ENCODE results near the gene TRIM6.
"Not testable (repeated sequence)": the region's sequence is repeated elsewhere in the genome, so short reads cannot be mapped to it uniquely, and the experiment has no call there.

The TRIM6 gene

GRCh38 chr11:5596607-5597201, at the start of gene TRIM6:
Gene TRIM6, plus strand, starts transcription at chr11:5596637. Its CDS starts 261 bp downstream, at chr11:5596898.
- DNase-seq = peak; percentile 38

- no peak for DNase-seq
Observed at GRCh38 chr11:5547982-5548381, 48.5 kb upstream of the TRIM6 start.

DNA sequence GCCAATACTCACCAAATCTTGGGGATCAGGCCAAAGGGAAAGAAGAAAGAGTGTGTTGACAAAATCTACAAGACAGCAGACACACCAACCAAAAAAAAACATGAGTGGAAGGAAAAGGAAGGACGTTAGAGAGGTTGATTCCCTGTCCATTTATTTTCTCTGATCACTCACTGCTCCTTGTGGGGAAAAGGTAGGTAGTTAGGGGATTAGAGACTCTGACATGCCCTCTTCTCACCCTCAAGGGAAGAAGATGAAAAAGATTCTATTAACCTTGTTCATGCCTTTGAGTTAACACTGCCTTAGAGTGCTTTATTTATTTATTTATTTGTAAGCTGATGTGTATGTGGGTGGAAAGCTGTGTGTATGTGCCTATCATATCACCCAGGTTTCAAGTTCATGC, 48.0 kb upstream of the TRIM6 start, which contains the start of gene OR52H1:
OR52H1 (minus strand) TSS at position 101 of the 400 bp plus-strand sequence. CDS start 3,035 bp downstream, outside the sequence.
- no peak for DNase-seq

- peak; percentile 73 for DNase-seq
Observed at GRCh38 chr11:5550440-5551095, 45.9 kb upstream of the TRIM6 start.

DNA sequence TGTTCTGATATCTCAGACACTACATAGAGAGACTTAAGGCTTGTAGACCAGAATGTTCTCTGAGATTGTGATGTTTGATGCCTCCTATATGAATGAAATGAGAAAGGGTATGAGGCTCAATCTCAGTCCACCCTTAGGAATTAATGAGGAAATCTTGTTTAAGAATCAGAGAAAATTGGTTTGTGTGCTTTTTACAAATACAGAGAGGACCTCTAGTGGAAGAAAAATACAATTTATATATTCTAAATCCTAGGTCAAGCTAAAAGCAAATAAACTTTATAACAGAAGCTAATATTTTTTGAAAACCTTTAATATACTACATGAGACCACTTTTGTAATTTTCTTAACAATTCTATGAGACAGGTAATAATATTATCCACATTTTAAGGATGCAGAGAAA, 43.1 kb upstream of the TRIM6 start:
- DNase-seq = peak; percentile 24

DNA sequence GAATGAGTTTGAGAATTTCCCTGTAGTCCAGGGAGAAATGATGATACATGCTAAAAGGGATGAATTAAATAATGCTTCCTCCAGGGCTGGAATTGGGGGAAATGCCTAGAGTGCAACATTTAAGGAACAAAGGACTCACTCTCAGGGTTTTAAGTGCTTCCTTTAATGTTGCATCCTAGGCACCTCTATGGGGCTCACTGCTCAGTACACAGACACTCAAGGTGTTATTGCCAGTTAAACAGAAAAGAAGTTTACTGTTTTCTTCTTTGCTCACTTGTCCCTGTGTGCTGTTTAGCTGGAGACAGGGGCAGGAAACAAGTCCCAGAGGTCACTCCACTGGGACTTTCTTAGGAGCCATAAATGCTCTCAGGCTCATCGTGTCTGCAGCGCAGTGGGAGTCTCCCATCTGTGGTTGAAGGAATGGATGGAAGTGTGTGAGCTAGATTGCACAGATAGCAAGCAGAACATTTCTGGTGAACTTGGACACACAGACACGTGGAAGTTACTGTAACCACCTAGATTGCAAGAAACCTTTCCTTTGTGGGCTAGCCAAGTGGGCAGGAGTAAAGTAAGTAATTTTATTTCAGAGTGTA, 39.7 kb upstream of the TRIM6 start:
- DNase-seq = no peak

DNA sequence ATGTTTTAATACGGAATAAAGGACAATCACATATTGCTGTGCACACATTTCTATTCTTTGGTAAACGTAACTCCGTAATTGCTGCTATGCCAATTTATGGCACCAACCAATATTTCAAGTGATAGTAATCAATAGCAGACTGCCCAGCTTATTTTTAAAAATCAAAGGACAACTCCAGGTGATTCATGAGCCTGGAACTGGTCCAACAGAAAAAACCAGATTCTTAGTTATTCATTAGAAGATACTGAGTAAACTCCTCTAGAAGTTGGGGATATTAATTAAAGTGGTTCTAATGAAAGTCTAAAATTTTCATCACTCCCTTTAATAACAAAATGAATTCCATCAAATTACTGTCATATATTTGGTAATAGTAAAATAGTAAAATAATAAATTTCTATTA, 38.7 kb upstream of the TRIM6 start:
- no peak for DNase-seq

GRCh38 chr11:5564259-5565019, 32.0 kb upstream of the TRIM6 start:
- DNase-seq = peak; percentile 38

GRCh38 chr11:5574654-5575053, 21.8 kb upstream of the TRIM6 start:
- DNase-seq = no peak

DNA sequence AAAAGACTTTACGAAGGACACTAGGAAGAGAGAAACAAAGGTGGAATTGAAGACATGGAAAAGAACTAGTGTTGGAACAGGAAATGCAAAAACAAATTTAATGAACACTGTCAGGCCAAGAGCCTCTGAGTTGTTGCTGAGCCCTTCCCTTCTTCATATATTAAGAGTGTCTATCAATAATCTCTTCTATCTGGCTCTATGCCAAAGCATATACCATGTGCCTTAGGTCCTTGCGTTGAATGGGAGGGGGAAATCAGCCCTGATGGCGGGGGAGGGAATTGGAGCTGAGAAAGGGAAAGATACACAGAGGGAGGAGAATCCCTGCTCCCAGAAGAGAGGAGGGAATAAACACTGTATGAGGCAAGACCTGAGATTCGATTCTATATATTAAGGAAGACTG, 21.3 kb upstream of the TRIM6 start:
- no peak for DNase-seq

GRCh38 chr11:5577101-5577500, 19.3 kb upstream of the TRIM6 start:
- no peak for DNase-seq

- no peak for DNase-seq
Observed at GRCh38 chr11:5580577-5580976, 15.9 kb upstream of the TRIM6 start, which contains the start of gene OR52B6. Gene OR52B6, plus strand, starts transcription at chr11:5580877. Its CDS starts 0 bp downstream, at chr11:5580877.

DNA sequence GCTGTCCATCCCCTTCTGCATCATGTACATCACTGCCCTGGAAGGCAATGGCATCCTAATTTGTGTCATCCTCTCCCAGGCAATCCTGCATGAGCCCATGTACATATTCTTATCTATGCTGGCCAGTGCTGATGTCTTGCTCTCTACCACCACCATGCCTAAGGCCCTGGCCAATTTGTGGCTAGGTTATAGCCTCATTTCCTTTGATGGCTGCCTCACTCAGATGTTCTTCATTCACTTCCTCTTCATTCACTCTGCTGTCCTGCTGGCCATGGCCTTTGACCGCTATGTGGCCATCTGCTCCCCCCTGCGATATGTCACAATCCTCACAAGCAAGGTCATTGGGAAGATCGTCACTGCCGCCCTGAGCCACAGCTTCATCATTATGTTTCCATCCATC, 15.4 kb upstream of the TRIM6 start:
- no peak for DNase-seq

- DNase-seq = not testable (repeated sequence)
Observed at GRCh38 chr11:5584458-5584857, 12.0 kb upstream of the TRIM6 start.

DNA sequence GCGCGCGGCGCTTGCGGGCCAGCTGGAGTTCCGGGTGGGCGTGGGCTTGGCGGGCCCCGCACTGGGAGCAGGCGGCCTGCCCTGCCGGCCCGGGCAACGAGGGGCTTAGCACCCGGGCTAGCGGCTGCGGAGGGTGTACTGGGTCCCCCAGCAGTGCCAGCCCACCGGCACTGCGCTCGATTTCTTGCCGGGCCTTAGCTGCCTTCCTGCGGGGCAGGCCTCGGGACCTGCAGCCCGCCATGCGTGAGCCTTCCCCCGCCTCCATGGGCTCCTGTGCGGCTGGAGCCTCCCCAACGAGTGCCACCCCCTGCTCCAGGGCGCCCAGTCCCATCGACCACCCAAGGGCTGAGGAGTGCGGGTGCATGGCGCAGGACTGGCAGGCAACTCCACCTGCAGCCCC, 6.5 kb upstream of the TRIM6 start:
- DNase-seq = not testable (repeated sequence)

DNA sequence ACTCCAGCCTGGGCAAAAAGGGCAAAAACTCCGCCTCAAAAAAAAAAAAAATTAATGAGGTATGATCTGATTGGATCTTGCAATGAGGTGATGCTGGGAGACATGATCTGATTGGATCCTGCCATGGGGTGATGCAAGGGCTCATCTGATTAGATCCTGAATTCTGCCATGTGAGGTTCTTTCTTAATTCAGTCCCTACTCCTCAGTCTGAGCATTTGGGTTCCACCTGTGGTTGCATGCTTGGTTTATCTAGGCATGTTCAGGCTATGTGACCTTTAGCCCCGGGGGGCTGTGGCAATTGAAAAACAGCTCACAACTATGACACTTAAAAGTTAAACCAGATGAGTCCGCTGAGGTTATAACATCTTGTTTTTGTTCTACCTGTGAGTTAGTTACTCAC, 4.8 kb upstream of the TRIM6 start:
- DNase-seq = no peak

- no peak for DNase-seq
Observed at GRCh38 chr11:5592615-5593014, 3.8 kb upstream of the TRIM6 start.

DNA sequence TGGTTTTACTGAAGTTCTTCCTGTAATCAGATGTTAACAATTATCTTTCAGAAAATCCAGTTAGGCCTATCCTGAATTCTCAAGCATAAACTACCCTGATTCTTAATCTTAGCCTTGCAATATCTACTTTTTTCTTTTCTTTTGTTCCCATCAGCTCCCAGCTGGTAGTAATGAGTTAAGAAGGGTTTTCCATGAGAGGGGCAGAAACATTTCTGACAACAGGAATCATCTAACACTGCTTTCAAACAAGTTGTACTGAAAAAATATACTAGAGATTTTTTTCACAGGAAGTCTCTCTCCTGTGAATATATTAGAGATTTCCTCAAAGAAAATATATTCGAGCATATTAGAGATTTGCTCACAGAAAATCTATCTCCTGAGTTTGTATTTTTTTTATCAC, 3.3 kb upstream of the TRIM6 start:
- DNase-seq = no peak

- no peak for DNase-seq
Observed at GRCh38 chr11:5597953-5598352, 1.5 kb downstream of the TRIM6 start.

GRCh38 chr11:5600374-5600851, 4.0 kb downstream of the TRIM6 start:
- peak; percentile 83 for DNase-seq

DNA sequence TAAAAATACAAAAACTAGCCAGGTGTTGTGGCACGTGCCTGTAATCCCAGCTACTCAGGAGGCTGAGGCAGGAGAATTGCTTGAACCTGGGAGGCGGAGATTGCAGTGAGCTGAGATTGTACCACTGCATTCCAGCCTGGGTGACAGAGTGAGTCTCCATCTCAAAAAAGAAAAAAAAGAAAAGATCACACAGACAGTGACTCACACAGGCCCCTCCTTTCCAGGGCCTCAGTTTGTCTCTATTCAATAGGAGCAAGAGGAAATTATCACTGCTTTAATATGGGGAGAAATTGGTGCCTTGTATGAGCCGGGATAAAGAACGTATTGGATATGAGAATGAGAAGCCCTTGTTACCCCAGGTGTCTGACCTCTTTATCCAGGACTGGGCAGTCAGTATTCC, 6.4 kb downstream of the TRIM6 start:
- not testable (repeated sequence) for DNase-seq

DNA sequence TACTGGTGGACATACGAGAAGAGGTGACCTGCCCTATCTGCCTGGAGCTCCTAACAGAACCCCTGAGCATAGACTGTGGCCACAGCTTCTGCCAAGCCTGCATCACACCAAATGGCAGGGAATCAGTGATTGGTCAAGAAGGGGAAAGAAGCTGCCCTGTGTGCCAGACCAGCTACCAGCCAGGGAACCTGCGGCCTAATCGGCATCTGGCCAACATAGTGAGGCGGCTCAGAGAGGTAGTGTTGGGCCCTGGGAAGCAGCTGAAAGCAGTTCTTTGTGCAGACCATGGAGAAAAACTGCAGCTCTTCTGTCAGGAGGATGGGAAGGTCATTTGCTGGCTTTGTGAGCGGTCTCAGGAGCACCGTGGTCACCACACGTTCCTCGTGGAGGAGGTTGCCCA, 6.9 kb downstream of the TRIM6 start:
- no peak for DNase-seq

GRCh38 chr11:5604896-5605295, 8.5 kb downstream of the TRIM6 start:
- no peak for DNase-seq

All from kidney glomerular epithelial cell (primary cell).